Esophagus squamous epithelium (tissue), 5 donors: ENCODE data around the gene ZG16. TPM values are rescaled to one million over a fixed set of nuclear protein-coding genes. Genes with fewer than 3 reads are reported as not detected.
A peak's percentile ranks its signal among the peaks of the same experiment; 100 is the strongest.
"Not testable (repeated sequence)": the region's sequence is repeated elsewhere in the genome, so short reads cannot be mapped to it uniquely, and the experiment has no call there.

ENCODE experiments used
- DNase-seq: peaks from one replicate; lab custom pipeline; 2025; lab: John Stamatoyannopoulos, UW
- H3K27ac ChIP-seq, 4 donors: fragments of 200-600 bp; sonication (generic); one replicate each; pipeline ENCODE4 v1.5.1; 2016 to 2019; ENCODE audit warnings: mild to moderate bottlenecking in 1 of 4
- H3K27me3 ChIP-seq, 4 donors: fragments of 200-600 bp; sonication (generic); 1 replicate in 3 of 4; 2 replicates in 1 of 4; pipeline versions ENCODE4 v1.5.1 to v1.6.0; 2017 to 2021; ENCODE audit warnings: antibody characterized with exemption in 1 of 4
- H3K36me3 ChIP-seq, 3 donors: fragments of 200-600 bp; sonication (generic); one replicate each; pipeline ENCODE4 v1.5.1; 2016 to 2019
- H3K4me1 ChIP-seq, 3 donors: fragments of 200-600 bp; sonication (generic); one replicate each; pipeline ENCODE4 v1.5.1; 2017 to 2019
- H3K4me3 ChIP-seq, 4 donors: fragments of 200-600 bp; sonication (generic); 1 replicate in 3 of 4; 2 replicates in 1 of 4; pipeline ENCODE4 v1.5.1; 2016 to 2019; ENCODE audit warnings: mild to moderate bottlenecking in 2 of 4, moderate library complexity in 1 of 4
- H3K9me3 ChIP-seq, 3 donors: fragments of 200-600 bp; sonication (generic); one replicate each; pipeline ENCODE4 v1.5.1; 2016 to 2019
- POLR2A ChIP-seq, 4 donors: fragments of 450-650 bp; IDR thresholded peaks; one replicate each; pipeline ENCODE4 v1.6.1; 2017; ENCODE audit warnings: antibody characterized with exemption in 4 of 4, mild to moderate bottlenecking in 4 of 4, moderate library complexity in 3 of 4
- WGBS, 2 donors: methylation state at CpG; one replicate each; pipeline ENCODE4 v1.1.5; 2018; 5-methylcytosine and 5-hydroxymethylcytosine counted together
- intact Hi-C: fragments of 100-400 bp; cut with DNase I; formaldehyde crosslinking; loops from one replicate; pipeline ENCODE4 v1.15.0; 2022
- total RNA-seq, 4 donors: library from RNA; depleted of rRNA; stranded (reverse); fragments of >200 nt; gene quantifications; one replicate each; pipeline ENCODE4 v1.1.0, GENCODE V29; 2016
- TF ChIP-seq, protein P1 (sequence below), 6 experiments: fragments of 450-650 bp in 4 of 6; fragments of 200-600 bp in 2 of 6; sonication (generic) in 2 of 6; IDR thresholded peaks; one replicate each; pipeline ENCODE4 v1.5.1; 2016 to 2019; ENCODE audit warnings: antibody characterized with exemption in 6 of 6, mild to moderate bottlenecking in 4 of 6, moderate library complexity in 4 of 6
- donor health status: DM: yes; HTN: yes; CAD: no.

ZG16 gene
- total RNA-seq, 4 donors from 2014 or later, result not detected

DNA sequence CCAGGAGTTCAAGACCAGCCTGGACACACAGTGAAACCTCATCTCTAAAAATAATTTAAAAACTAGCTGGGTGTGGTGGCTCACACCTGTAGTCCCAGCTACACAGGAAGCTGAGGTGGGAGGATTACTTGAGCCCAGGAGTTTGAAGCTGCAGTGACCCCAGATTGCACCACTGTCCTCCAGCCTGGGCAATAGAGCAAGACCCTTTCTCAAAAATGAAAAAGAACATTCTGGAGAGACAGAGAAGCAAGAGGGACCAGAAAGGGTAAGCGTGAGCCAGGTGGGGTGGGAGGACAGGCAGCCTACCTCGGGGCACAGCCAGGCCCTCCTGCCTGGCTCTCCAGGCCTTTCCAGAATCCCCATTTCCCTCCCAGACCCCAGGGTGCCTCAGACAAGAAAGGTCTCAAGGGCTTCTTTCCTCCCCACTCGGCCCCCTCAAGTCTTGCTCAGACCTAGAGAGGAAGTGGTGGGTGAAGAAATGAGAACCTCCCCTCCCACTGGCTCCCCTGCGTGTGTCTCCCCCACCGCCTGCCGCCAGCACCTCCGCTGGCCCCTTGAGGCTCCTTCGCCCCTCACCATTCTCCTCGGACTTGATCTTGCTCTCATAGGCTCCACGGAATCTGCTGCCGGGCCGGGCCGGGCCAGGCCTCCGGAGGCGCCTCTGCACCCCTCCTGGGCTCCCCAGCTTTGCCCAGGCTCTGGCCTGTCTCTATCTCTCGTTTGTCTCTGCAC lies 32.8 kb upstream of the ZG16 start:
- Histone ChIP-seq H3K36me3 (no peaks in the 10 kb centered on the region), H3K27me3 (peaks cover 0 to 39% (median 0%) of the 10 kb centered on the region in 4 donors), H3K9me3 (no peaks in the 10 kb centered on the region), H3K4me3 (peak overlapping the region; percentile 19 to 59 (median 39)), H3K4me1 (no peaks in the 10 kb centered on the region), H3K27ac (peak overlapping the region; percentile 18 to 72 (median 46))
- intact Hi-C loops, result no loop called here
- TF ChIP-seq POLR2A (IDR thresholded peaks at IDR 0.05), result no peak
- TF ChIP-seq, protein P1, sequence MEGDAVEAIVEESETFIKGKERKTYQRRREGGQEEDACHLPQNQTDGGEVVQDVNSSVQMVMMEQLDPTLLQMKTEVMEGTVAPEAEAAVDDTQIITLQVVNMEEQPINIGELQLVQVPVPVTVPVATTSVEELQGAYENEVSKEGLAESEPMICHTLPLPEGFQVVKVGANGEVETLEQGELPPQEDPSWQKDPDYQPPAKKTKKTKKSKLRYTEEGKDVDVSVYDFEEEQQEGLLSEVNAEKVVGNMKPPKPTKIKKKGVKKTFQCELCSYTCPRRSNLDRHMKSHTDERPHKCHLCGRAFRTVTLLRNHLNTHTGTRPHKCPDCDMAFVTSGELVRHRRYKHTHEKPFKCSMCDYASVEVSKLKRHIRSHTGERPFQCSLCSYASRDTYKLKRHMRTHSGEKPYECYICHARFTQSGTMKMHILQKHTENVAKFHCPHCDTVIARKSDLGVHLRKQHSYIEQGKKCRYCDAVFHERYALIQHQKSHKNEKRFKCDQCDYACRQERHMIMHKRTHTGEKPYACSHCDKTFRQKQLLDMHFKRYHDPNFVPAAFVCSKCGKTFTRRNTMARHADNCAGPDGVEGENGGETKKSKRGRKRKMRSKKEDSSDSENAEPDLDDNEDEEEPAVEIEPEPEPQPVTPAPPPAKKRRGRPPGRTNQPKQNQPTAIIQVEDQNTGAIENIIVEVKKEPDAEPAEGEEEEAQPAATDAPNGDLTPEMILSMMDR (IDR thresholded peaks at IDR 0.05), result no peak
- DNase-seq, result no peak
- WGBS, 2 donors, result 77 to 80% methylated on average over 10 to 15 of the region's 16 CpGs

DNA sequence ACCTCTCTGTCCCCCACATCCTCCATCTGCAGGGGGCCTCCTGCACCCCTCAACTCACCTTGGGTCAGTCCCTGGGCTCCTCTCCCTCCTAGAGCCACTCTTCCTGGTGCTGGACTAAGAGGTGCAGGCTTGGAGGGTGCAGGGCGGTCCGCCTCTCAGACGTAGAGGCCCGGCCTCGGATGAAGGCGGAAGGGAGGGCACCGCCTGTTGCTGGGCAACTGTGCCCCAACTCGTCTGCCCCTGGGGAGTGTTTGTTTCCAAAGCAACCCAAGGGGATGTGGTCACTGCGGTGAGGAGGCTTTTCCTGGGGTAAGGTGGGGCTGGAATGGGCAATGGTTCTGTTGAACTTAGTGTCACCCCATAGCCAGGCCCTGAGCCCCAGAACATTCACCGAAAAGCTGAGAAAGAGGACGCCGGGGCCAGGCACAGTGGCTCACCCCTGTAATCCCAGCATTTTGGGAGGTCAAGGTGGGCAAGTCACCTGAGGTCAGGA lies 32.2 kb upstream of the ZG16 start, which contains the start of gene C16orf54:
TSS of gene C16orf54 (minus strand) at position 138 of the 493 bp plus-strand sequence. CDS start 1,039 bp downstream, outside the sequence.
- TF ChIP-seq, protein P1 (IDR thresholded peaks at IDR 0.05), result no peak
- TF ChIP-seq POLR2A (IDR thresholded peaks at IDR 0.05), result peak in 1 of 4 donors; percentile 54
- peaks cover 0 to 39% (median 0%) of the 10 kb centered on the region in 4 donors for H3K27me3 ChIP-seq
- 58 to 66% methylated on average over 3 to 5 of the region's 12 CpGs for WGBS, 2 donors
- intact Hi-C loops, result no loop called here
- H3K27ac ChIP-seq, result peak within 1 kb of the TSS; percentile 18 to 72 (median 46)
- DNase-seq, result peak; percentile 51
- H3K36me3 ChIP-seq, result no peaks in the 10 kb centered on the region
- H3K9me3 ChIP-seq, result no peaks in the 10 kb centered on the region
- peak within 1 kb of the TSS; percentile 19 to 59 (median 39) for H3K4me3 ChIP-seq
- H3K4me1 ChIP-seq, result no peaks in the 10 kb centered on the region

DNA sequence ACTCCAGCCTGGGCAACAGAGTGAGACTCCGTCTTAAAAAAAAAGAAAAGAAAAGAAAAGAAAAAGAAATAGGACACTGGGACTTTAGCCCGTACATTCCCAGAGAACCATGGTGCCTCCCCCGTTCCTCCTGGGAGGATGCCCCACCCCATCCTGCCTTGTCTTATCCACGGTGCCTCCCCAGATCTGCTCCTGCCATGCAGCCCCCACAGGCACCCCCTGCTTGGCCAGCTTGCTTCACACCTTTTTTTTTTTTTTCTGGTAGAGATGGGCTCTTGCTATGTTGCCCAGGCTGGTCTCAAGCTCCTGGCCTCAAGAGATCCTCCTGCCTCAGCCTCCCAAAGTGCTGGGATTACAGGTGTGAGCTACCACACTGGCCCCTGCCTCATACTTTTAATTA lies 31.5 kb upstream of the ZG16 start:
- H3K27ac ChIP-seq, result peak overlapping the region in 1 of 4 donors; percentile 72
- intact Hi-C loops, H3K4me1 ChIP-seq, DNase-seq, H3K9me3 ChIP-seq, H3K36me3 ChIP-seq: not testable (repeated sequence)
- 58 to 61% methylated on average over 4 of the region's 4 CpGs for WGBS, 2 donors
- H3K27me3 ChIP-seq, result peaks cover 0 to 37% (median 0%) of the 10 kb centered on the region in 4 donors
- peak overlapping the region in 1 of 4 donors; percentile 59 for H3K4me3 ChIP-seq

DNA sequence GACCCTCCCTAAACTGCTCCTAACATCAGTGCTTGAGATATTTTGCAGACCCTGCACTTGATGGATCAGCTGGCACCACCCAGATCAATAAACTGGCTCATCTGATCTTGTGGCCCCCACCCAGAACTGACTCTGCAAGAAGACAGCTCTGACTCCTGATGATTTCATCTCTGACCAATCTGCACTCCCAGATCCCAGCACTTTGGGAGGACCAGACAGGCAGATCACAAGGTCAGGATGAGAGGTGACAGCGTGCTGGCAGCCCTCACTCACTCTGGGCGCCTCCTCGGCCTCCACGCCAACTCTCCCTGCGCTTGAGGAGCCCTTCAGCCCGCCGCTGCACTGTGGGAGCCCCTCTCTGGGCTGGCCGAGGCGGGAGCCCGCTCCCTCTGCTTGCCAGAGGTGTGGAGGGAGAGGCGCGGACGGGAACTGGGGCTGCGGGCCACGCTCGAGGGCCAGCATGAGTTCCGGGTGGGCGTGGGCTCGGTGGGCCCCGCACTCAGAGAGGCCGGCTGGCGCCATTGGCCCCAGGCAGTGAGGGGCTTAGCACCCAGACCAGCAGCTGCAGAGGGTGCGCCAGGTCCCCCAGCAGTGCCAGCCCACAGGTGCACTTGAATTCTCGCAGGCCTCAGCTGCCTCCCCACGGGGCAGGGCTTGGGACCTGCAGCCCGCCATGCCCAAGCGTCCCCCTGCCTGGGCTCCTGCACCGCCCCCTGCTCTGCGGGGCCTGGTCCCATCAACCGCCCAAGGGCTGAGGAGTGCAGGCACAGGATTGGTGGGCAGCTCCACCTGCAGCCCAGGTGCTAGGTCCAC lies 29.9 kb upstream of the ZG16 start:
- intact Hi-C loops, result no loop called here
- H3K4me1 ChIP-seq, result no peaks in the 10 kb centered on the region
- DNase-seq, result no peak
- H3K27me3 ChIP-seq, result peaks cover 0 to 23% (median 0%) of the 10 kb centered on the region in 4 donors
- 100% methylated on average over 2 of the region's 30 CpGs for WGBS, 2 donors
- no peaks in the 10 kb centered on the region for H3K36me3 ChIP-seq
- H3K27ac ChIP-seq, result no peak overlapping the region
- no peak for TF ChIP-seq POLR2A (IDR thresholded peaks at IDR 0.05)
- TF ChIP-seq, protein P1 (IDR thresholded peaks at IDR 0.05), result no peak
- H3K9me3 ChIP-seq, result no peaks in the 10 kb centered on the region
- H3K4me3 ChIP-seq, result no peak overlapping the region

DNA sequence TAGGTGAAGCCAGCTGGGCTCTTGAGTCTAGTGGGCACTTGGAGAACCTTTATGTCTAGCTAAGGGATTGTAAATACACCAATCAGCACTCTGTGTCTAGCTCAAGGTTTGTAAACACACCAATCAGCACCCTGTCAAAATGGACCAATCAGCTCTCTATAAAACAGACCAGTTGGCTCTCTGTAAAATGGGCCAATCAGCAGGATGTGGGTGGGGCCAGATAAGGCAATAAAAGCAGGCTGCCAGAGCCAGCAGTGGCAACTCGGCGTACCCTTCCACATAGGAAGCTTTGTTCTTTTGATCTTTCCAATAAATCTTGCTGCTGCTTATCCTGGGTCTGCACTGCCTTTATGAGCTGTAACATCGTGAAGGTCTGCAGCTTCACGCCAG lies 29.3 kb upstream of the ZG16 start:
- DNase-seq, H3K9me3 ChIP-seq, H3K36me3 ChIP-seq, H3K4me3 ChIP-seq, H3K27ac ChIP-seq, H3K4me1 ChIP-seq, intact Hi-C loops: not testable (repeated sequence)
- 42 to 73% methylated on average over 2 to 4 of the region's 4 CpGs for WGBS, 2 donors
- H3K27me3 ChIP-seq, result peaks cover 0 to 21% (median 0%) of the 10 kb centered on the region in 4 donors
